HepG2 (cell line): Measurements from ENCODE around the gene ARL5C. TPM values are rescaled to one million over a fixed set of nuclear protein-coding genes. Genes with fewer than 3 reads are reported as not detected.

Experiments used
- BCL6 ChIP-seq: IDR thresholded peaks from 2 replicates; pipeline ENCODE4 v1.6.1; 2016; ENCODE audit warnings: missing genetic modification reagents, missing compliant biosample characterization
- CHD4 ChIP-seq: fragments of 200-600 bp; sonication (generic); IDR thresholded peaks from 2 replicates; pipeline ENCODE4 v1.7.0; 2017; ENCODE audit warnings: mild to moderate bottlenecking, low read length, borderline replicate concordance
- GTF2F1 ChIP-seq: fragments of 150-350 bp; IDR thresholded peaks from 2 replicates; pipeline ENCODE4 v1.6.1; 2014; ENCODE audit warnings: low read length
- SIN3B ChIP-seq: fragments of 150-350 bp; IDR thresholded peaks from 2 replicates; pipeline ENCODE4 v1.6.1; 2014; ENCODE audit warnings: low read length
- SMARCC2 ChIP-seq: fragments of 450-650 bp; IDR thresholded peaks from 2 replicates; pipeline ENCODE4 v1.6.1; 2017; ENCODE audit warnings: antibody characterized with exemption, mild to moderate bottlenecking
- SNAPC2 ChIP-seq: sonication (generic); formaldehyde crosslinking; IDR thresholded peaks from 2 replicates; pipeline ENCODE4 v1.8.1; 2022; ENCODE audit warnings: mild to moderate bottlenecking, missing genetic modification reagents
- ZBTB1 ChIP-seq: sonication (generic); formaldehyde crosslinking; IDR thresholded peaks from 2 replicates; pipeline ENCODE4 v1.4.0; 2020; ENCODE audit warnings: missing genetic modification reagents, borderline replicate concordance
- ZBTB38 ChIP-seq: sonication (generic); formaldehyde crosslinking; IDR thresholded peaks from 2 replicates; pipeline ENCODE4 v1.5.1; 2020; ENCODE audit warnings: mild to moderate bottlenecking, missing genetic modification reagents
- ZFP62 ChIP-seq: sonication (generic); formaldehyde crosslinking; IDR thresholded peaks from 2 replicates; pipeline ENCODE4 v1.4.0; 2020; ENCODE audit warnings: missing genetic modification reagents
- ZNF205 ChIP-seq: IDR thresholded peaks from 2 replicates; pipeline ENCODE4 v1.6.1; 2018; ENCODE audit warnings: missing biosample characterization, missing genetic modification reagents
- ZNF333 ChIP-seq: sonication (generic); formaldehyde crosslinking; IDR thresholded peaks from 2 replicates; pipeline ENCODE4 v1.4.0; 2020; ENCODE audit warnings: mild to moderate bottlenecking, missing genetic modification reagents, borderline replicate concordance
- ZNF619 ChIP-seq: sonication (generic); formaldehyde crosslinking; IDR thresholded peaks from 2 replicates; pipeline ENCODE4 v1.4.0; 2020; ENCODE audit warnings: mild to moderate bottlenecking, missing genetic modification reagents
- ZNF674 ChIP-seq: sonication (generic); formaldehyde crosslinking; IDR thresholded peaks from 2 replicates; pipeline ENCODE4 v1.5.0; 2020; ENCODE audit warnings: low read depth, mild to moderate bottlenecking, missing genetic modification reagents
- polyA plus RNA-seq, 8 experiments: library from polyadenylated mRNA; depleted of rRNA in 3 of 8; stranded (reverse) in 7 of 8; unstranded in 1 of 8; fragments of >200 nt; fragmentation: Illumina TruSeq in 4 of 8; extraction: Trizol in 4 of 8; gene quantifications; 2 replicates each; pipeline versions ENCODE4 v1.2.1 to v1.2.3, GENCODE V29; 2011 to 2016; ENCODE audit warnings: low read depth in 4 of 8, missing spikeins in 1 of 8, mixed read lengths in 1 of 8; ENCODE audit not compliant: insufficient read depth in 1 of 8
- total RNA-seq, 5 experiments: library from RNA; depleted of rRNA; stranded (reverse); fragments of >200 nt; fragmentation: Illumina TruSeq; extraction: Trizol; gene quantifications; 2 replicates each; pipeline ENCODE4 v1.2.3, GENCODE V29; 2016; ENCODE audit warnings: low read depth in 1 of 5
- TF ChIP-seq, protein P1 (sequence below): sonication (generic); formaldehyde crosslinking; IDR thresholded peaks from 2 replicates; pipeline ENCODE4 v1.4.0; 2020; ENCODE audit warnings: mild to moderate bottlenecking, missing genetic modification reagents, borderline replicate concordance
- TF ChIP-seq, protein P2 (sequence below): sonication (generic); formaldehyde crosslinking; conservative IDR thresholded peaks from 2 replicates; pipeline ENCODE4 v1.8.1; 2023; ENCODE audit warnings: missing genetic modification reagents
- TF ChIP-seq, protein P3 (sequence below): IDR thresholded peaks from 2 replicates; pipeline ENCODE4 v1.6.1; 2016
- TF ChIP-seq, protein P4 (sequence below): sonication (generic); formaldehyde crosslinking; IDR thresholded peaks from 2 replicates; pipeline ENCODE4 v1.8.1; 2023; ENCODE audit warnings: mild to moderate bottlenecking, inconsistent platforms, moderate library complexity, missing genetic modification reagents, borderline replicate concordance
- TF ChIP-seq, protein P5 (sequence below): sonication (generic); formaldehyde crosslinking; IDR thresholded peaks from 2 replicates; pipeline ENCODE4 v1.8.1; 2023; ENCODE audit warnings: missing genetic modification reagents, mild to moderate bottlenecking, borderline replicate concordance
- TF ChIP-seq, protein P6 (sequence below): sonication (generic); formaldehyde crosslinking; IDR thresholded peaks from 2 replicates; pipeline ENCODE4 v1.8.0; 2022; ENCODE audit warnings: mild to moderate bottlenecking, missing genetic modification reagents
- TF ChIP-seq, protein P7 (sequence below): sonication (generic); formaldehyde crosslinking; IDR thresholded peaks from 2 replicates; pipeline ENCODE4 v1.5.1; 2020; ENCODE audit warnings: mild to moderate bottlenecking, missing genetic modification reagents, moderate library complexity

Gene ARL5C
- total and polyA plus RNA-seq, 2 of the 13 experiments (the other 11 are each of a cell fraction or from before 2014, with no cell fraction given): not detected

DNA sequence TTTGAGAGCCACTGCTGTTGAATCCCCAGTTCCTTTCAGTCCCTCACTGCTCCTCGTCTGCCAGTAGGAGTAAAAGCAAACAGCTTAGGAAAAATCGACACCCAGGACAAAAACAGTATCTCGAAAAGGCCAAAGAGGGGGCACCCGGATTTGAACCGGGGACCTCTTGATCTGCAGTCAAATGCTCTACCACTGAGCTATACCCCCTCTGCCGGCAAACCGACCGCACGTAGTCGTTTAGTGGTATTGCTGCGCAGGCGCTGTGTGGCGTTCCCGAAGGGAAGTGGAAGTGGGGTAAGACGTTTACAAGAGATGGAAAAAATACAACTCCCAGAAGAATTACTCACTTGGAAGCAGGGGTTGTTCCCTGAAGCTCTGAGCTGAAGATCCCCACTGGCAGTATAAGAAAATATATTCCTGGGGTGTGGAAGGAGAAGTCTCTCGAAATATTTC lies 12.3 kb downstream of the ARL5C start (continued):
- TF ChIP-seq, protein P1, sequence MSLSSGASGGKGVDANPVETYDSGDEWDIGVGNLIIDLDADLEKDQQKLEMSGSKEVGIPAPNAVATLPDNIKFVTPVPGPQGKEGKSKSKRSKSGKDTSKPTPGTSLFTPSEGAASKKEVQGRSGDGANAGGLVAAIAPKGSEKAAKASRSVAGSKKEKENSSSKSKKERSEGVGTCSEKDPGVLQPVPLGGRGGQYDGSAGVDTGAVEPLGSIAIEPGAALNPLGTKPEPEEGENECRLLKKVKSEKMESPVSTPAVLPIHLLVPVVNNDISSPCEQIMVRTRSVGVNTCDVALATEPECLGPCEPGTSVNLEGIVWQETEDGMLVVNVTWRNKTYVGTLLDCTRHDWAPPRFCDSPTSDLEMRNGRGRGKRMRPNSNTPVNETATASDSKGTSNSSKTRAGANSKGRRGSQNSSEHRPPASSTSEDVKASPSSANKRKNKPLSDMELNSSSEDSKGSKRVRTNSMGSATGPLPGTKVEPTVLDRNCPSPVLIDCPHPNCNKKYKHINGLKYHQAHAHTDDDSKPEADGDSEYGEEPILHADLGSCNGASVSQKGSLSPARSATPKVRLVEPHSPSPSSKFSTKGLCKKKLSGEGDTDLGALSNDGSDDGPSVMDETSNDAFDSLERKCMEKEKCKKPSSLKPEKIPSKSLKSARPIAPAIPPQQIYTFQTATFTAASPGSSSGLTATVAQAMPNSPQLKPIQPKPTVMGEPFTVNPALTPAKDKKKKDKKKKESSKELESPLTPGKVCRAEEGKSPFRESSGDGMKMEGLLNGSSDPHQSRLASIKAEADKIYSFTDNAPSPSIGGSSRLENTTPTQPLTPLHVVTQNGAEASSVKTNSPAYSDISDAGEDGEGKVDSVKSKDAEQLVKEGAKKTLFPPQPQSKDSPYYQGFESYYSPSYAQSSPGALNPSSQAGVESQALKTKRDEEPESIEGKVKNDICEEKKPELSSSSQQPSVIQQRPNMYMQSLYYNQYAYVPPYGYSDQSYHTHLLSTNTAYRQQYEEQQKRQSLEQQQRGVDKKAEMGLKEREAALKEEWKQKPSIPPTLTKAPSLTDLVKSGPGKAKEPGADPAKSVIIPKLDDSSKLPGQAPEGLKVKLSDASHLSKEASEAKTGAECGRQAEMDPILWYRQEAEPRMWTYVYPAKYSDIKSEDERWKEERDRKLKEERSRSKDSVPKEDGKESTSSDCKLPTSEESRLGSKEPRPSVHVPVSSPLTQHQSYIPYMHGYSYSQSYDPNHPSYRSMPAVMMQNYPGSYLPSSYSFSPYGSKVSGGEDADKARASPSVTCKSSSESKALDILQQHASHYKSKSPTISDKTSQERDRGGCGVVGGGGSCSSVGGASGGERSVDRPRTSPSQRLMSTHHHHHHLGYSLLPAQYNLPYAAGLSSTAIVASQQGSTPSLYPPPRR (CRISPR knock-in tag): no peak
- TF ChIP-seq SIN3B: no peak
- peak; percentile 64; the same call in 1 of the 2 replicates for TF ChIP-seq BCL6 (CRISPR knock-in tag)
- no peak for TF ChIP-seq ZBTB1 (CRISPR knock-in tag)
- TF ChIP-seq, protein P2, sequence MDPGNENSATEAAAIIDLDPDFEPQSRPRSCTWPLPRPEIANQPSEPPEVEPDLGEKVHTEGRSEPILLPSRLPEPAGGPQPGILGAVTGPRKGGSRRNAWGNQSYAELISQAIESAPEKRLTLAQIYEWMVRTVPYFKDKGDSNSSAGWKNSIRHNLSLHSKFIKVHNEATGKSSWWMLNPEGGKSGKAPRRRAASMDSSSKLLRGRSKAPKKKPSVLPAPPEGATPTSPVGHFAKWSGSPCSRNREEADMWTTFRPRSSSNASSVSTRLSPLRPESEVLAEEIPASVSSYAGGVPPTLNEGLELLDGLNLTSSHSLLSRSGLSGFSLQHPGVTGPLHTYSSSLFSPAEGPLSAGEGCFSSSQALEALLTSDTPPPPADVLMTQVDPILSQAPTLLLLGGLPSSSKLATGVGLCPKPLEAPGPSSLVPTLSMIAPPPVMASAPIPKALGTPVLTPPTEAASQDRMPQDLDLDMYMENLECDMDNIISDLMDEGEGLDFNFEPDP (CRISPR knock-in tag): no peak
- TF ChIP-seq SMARCC2: no peak
- TF ChIP-seq, protein P3, sequence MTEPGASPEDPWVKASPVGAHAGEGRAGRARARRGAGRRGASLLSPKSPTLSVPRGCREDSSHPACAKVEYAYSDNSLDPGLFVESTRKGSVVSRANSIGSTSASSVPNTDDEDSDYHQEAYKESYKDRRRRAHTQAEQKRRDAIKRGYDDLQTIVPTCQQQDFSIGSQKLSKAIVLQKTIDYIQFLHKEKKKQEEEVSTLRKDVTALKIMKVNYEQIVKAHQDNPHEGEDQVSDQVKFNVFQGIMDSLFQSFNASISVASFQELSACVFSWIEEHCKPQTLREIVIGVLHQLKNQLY (CRISPR knock-in tag): no peak
- TF ChIP-seq, protein P4, sequence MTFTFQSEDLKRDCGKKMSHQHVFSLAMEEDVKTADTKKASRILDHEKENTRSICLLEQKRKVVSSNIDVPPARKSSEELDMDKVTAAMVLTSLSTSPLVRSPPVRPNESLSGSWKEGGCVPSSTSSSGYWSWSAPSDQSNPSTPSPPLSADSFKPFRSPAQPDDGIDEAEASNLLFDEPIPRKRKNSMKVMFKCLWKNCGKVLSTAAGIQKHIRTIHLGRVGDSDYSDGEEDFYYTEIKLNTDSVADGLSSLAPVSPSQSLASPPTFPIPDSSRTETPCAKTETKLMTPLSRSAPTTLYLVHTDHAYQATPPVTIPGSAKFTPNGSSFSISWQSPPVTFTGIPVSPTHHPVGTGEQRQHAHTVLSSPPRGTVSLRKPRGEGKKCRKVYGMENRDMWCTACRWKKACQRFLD: no peak
- no peak; the same call in 1 of the 2 replicates for TF ChIP-seq CHD4
- TF ChIP-seq SNAPC2 (CRISPR knock-in tag): no peak
- TF ChIP-seq, protein P5, sequence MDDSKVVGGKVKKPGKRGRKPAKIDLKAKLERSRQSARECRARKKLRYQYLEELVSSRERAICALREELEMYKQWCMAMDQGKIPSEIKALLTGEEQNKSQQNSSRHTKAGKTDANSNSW (CRISPR knock-in tag): no peak
- TF ChIP-seq ZNF333 (CRISPR knock-in tag): no peak
- no peak; the same call in 1 of the 2 replicates for TF ChIP-seq ZFP62 (CRISPR knock-in tag)
- TF ChIP-seq, protein P6, sequence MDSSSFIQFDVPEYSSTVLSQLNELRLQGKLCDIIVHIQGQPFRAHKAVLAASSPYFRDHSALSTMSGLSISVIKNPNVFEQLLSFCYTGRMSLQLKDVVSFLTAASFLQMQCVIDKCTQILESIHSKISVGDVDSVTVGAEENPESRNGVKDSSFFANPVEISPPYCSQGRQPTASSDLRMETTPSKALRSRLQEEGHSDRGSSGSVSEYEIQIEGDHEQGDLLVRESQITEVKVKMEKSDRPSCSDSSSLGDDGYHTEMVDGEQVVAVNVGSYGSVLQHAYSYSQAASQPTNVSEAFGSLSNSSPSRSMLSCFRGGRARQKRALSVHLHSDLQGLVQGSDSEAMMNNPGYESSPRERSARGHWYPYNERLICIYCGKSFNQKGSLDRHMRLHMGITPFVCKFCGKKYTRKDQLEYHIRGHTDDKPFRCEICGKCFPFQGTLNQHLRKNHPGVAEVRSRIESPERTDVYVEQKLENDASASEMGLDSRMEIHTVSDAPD (CRISPR knock-in tag): no peak
- no peak for TF ChIP-seq ZBTB38 (CRISPR knock-in tag)
- TF ChIP-seq ZNF205 (CRISPR knock-in tag): peak; percentile 74; the same call in 1 of the 2 replicates
- peak; percentile 80; the same call in 1 of the 2 replicates for TF ChIP-seq GTF2F1
- TF ChIP-seq, protein P7, sequence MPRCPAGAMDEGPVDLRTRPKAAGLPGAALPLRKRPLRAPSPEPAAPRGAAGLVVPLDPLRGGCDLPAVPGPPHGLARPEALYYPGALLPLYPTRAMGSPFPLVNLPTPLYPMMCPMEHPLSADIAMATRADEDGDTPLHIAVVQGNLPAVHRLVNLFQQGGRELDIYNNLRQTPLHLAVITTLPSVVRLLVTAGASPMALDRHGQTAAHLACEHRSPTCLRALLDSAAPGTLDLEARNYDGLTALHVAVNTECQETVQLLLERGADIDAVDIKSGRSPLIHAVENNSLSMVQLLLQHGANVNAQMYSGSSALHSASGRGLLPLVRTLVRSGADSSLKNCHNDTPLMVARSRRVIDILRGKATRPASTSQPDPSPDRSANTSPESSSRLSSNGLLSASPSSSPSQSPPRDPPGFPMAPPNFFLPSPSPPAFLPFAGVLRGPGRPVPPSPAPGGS (CRISPR knock-in tag): no peak
- 0 out of 2 replicates have a peak, but pooled peaks have one; percentile 5 for TF ChIP-seq ZNF619 (CRISPR knock-in tag)
- TF ChIP-seq ZNF674: no peak
